T-helper 1 cell treated with Interleukin-12 subunit alpha and Interleukin-12 subunit beta and Interleukin-4 antibody, amounts not matched to agents 30 μg/mL and 1 μg/mL, for 36 hours (primary cell): ENCODE results near the gene KIAA1217.
"Not testable (repeated sequence)": the region's sequence is repeated elsewhere in the genome, so short reads cannot be mapped to it uniquely, and the experiment has no call there.

ENCODE experiments used
- H3K27ac Mint-ChIP-seq: one replicate; pipeline ENCODE4 v1.8.0; 2021; ENCODE audit warnings: mild to moderate bottlenecking, mixed read lengths
- H3K27me3 Mint-ChIP-seq: one replicate; pipeline ENCODE4 v1.8.0; 2021; ENCODE audit warnings: low read depth, mixed read lengths
- H3K36me3 Mint-ChIP-seq: one replicate; pipeline ENCODE4 v1.8.0; 2021; ENCODE audit warnings: low read depth, mixed read lengths
- H3K4me1 Mint-ChIP-seq: one replicate; pipeline ENCODE4 v1.8.0; 2021; ENCODE audit warnings: low read depth, mixed read lengths
- H3K4me3 Mint-ChIP-seq: one replicate; pipeline ENCODE4 v1.8.0; 2021; ENCODE audit warnings: mild to moderate bottlenecking, moderate library complexity, mixed read lengths
- H3K9me3 Mint-ChIP-seq: one replicate; pipeline ENCODE4 v1.8.0; 2021; ENCODE audit warnings: mixed read lengths

KIAA1217 gene

GRCh38 chr10:24434961-24435360 is 226.0 kb downstream of the KIAA1217 start:
- H3K36me3 Mint-ChIP-seq, result no peaks in the 10 kb centered on the region
- H3K4me1 Mint-ChIP-seq, result no peaks in the 10 kb centered on the region
- H3K27me3 Mint-ChIP-seq, result peaks cover 14% of the 10 kb centered on the region
- H3K4me3 Mint-ChIP-seq, result no peak overlapping the region
- no peaks in the 10 kb centered on the region for H3K9me3 Mint-ChIP-seq
- H3K27ac Mint-ChIP-seq, result no peak overlapping the region

GRCh38 chr10:24435374-24435773 is 226.4 kb downstream of the KIAA1217 start:
- Mint-ChIP-seq H3K9me3 (no peaks in the 10 kb centered on the region), H3K4me1 (no peaks in the 10 kb centered on the region), H3K27me3 (peaks cover 14% of the 10 kb centered on the region), H3K36me3 (no peaks in the 10 kb centered on the region), H3K4me3 (no peak overlapping the region), H3K27ac (no peak overlapping the region)

GRCh38 chr10:24437302-24437701 is 228.4 kb downstream of the KIAA1217 start:
- Mint-ChIP-seq H3K9me3 (no peaks in the 10 kb centered on the region), H3K4me1 (no peaks in the 10 kb centered on the region), H3K36me3 (no peaks in the 10 kb centered on the region), H3K4me3 (no peak overlapping the region), H3K27me3 (peaks cover 18% of the 10 kb centered on the region), H3K27ac (no peak overlapping the region)

GRCh38 chr10:24438800-24439199 is 229.9 kb downstream of the KIAA1217 start:
- H3K27me3 Mint-ChIP-seq, result peaks cover 23% of the 10 kb centered on the region
- H3K9me3 Mint-ChIP-seq, result no peaks in the 10 kb centered on the region
- H3K4me3 Mint-ChIP-seq, result no peak overlapping the region
- H3K4me1 Mint-ChIP-seq, result no peaks in the 10 kb centered on the region
- H3K36me3 Mint-ChIP-seq, result no peaks in the 10 kb centered on the region
- H3K27ac Mint-ChIP-seq, result no peak overlapping the region

GRCh38 chr10:24439935-24440334 is 231.0 kb downstream of the KIAA1217 start:
- no peaks in the 10 kb centered on the region for H3K9me3 Mint-ChIP-seq
- H3K27me3 Mint-ChIP-seq, result peaks cover 23% of the 10 kb centered on the region
- no peak overlapping the region for H3K4me3 Mint-ChIP-seq
- no peaks in the 10 kb centered on the region for H3K36me3 Mint-ChIP-seq
- no peak overlapping the region for H3K27ac Mint-ChIP-seq
- peaks cover 3% of the 10 kb centered on the region for H3K4me1 Mint-ChIP-seq

- Mint-ChIP-seq H3K9me3 (no peaks in the 10 kb centered on the region), H3K36me3 (no peaks in the 10 kb centered on the region), H3K27me3 (peaks cover 18% of the 10 kb centered on the region), H3K4me3 (no peak overlapping the region), H3K4me1 (peaks cover 3% of the 10 kb centered on the region), H3K27ac (no peak overlapping the region)
Observed at GRCh38 chr10:24440817-24441797, 232.2 kb downstream of the KIAA1217 start.

GRCh38 chr10:24442234-24442633 is 233.3 kb downstream of the KIAA1217 start:
- Mint-ChIP-seq H3K4me1 (peaks cover 6% of the 10 kb centered on the region), H3K27me3 (peaks cover 14% of the 10 kb centered on the region), H3K27ac (no peak overlapping the region), H3K9me3 (no peaks in the 10 kb centered on the region), H3K36me3 (no peaks in the 10 kb centered on the region), H3K4me3 (no peak overlapping the region)

- not testable (repeated sequence) for H3K27ac Mint-ChIP-seq, H3K4me3 Mint-ChIP-seq, H3K4me1 Mint-ChIP-seq, H3K9me3 Mint-ChIP-seq, H3K36me3 Mint-ChIP-seq
- peaks cover 13% of the 10 kb centered on the region for H3K27me3 Mint-ChIP-seq
Observed at GRCh38 chr10:24442641-24443174, 233.8 kb downstream of the KIAA1217 start.

GRCh38 chr10:24444337-24444736 is 235.4 kb downstream of the KIAA1217 start:
- Mint-ChIP-seq H3K27ac (no peak overlapping the region), H3K4me1 (peaks cover 14% of the 10 kb centered on the region), H3K9me3 (no peaks in the 10 kb centered on the region)

GRCh38 chr10:24445958-24446357 is 237.0 kb downstream of the KIAA1217 start:
- H3K36me3 Mint-ChIP-seq, H3K27ac Mint-ChIP-seq, H3K4me3 Mint-ChIP-seq, H3K9me3 Mint-ChIP-seq: not testable (repeated sequence)
- peaks cover 23% of the 10 kb centered on the region for H3K4me1 Mint-ChIP-seq
- peaks cover 16% of the 10 kb centered on the region for H3K27me3 Mint-ChIP-seq

More at GRCh38 chr10:24444337-24444736, 235.4 kb downstream of the KIAA1217 start:
- H3K36me3 Mint-ChIP-seq, result no peaks in the 10 kb centered on the region
- peaks cover 12% of the 10 kb centered on the region for H3K27me3 Mint-ChIP-seq
- no peak overlapping the region for H3K4me3 Mint-ChIP-seq

- no peaks in the 10 kb centered on the region for H3K36me3 Mint-ChIP-seq
- peaks cover 19% of the 10 kb centered on the region for H3K27me3 Mint-ChIP-seq
- no peak overlapping the region for H3K27ac Mint-ChIP-seq
- H3K4me3 Mint-ChIP-seq, result no peak overlapping the region
- H3K4me1 Mint-ChIP-seq, result peaks cover 31% of the 10 kb centered on the region
- no peaks in the 10 kb centered on the region for H3K9me3 Mint-ChIP-seq
Observed at GRCh38 chr10:24446739-24447138, 237.8 kb downstream of the KIAA1217 start.

- Mint-ChIP-seq H3K9me3 (no peaks in the 10 kb centered on the region), H3K27me3 (peaks cover 17% of the 10 kb centered on the region), H3K27ac (no peak overlapping the region), H3K4me1 (peaks cover 32% of the 10 kb centered on the region), H3K4me3 (no peak overlapping the region), H3K36me3 (no peaks in the 10 kb centered on the region)
Observed at GRCh38 chr10:24448351-24448999, 239.5 kb downstream of the KIAA1217 start.

- peak overlapping the region; percentile 58 for H3K4me3 Mint-ChIP-seq
- no peaks in the 10 kb centered on the region for H3K36me3 Mint-ChIP-seq
- no peaks in the 10 kb centered on the region for H3K9me3 Mint-ChIP-seq
- H3K4me1 Mint-ChIP-seq, result peaks cover 32% of the 10 kb centered on the region
- H3K27me3 Mint-ChIP-seq, result peaks cover 20% of the 10 kb centered on the region
- H3K27ac Mint-ChIP-seq, result peak overlapping the region; percentile 72
Observed at GRCh38 chr10:24449321-24449740, 240.4 kb downstream of the KIAA1217 start.

GRCh38 chr10:24449769-24450310 is 240.9 kb downstream of the KIAA1217 start:
- H3K9me3 Mint-ChIP-seq, result no peaks in the 10 kb centered on the region
- H3K4me3 Mint-ChIP-seq, result peak overlapping the region; percentile 58
- peaks cover 29% of the 10 kb centered on the region for H3K4me1 Mint-ChIP-seq
- H3K36me3 Mint-ChIP-seq, result no peaks in the 10 kb centered on the region
- H3K27ac Mint-ChIP-seq, result peak overlapping the region; percentile 72
- H3K27me3 Mint-ChIP-seq, result peaks cover 23% of the 10 kb centered on the region
